Measurements from ENCODE around the gene ZFP62.

- TF ChIP-seq CTCF (IDR thresholded peaks at IDR 0.05) (no peak), POLR2AphosphoS5 (IDR thresholded peaks at IDR 0.05) (no peak), POLR2A (IDR thresholded peaks at IDR 0.05) (no peak), EP300 (IDR thresholded peaks at IDR 0.05) (no peak)
Observed at GRCh38 chr5:180810959-180811622, 50.0 kb downstream of the ZFP62 start.

All from gastroesophageal sphincter (tissue), 3 donors.